Measurements from ENCODE around the gene KRT80. TPM values are rescaled to one million over a fixed set of nuclear protein-coding genes. Genes with fewer than 3 reads are reported as not detected.

Gene KRT80
- total RNA-seq, 1 experiment from 2014 or later, result 8.8 TPM

DNA sequence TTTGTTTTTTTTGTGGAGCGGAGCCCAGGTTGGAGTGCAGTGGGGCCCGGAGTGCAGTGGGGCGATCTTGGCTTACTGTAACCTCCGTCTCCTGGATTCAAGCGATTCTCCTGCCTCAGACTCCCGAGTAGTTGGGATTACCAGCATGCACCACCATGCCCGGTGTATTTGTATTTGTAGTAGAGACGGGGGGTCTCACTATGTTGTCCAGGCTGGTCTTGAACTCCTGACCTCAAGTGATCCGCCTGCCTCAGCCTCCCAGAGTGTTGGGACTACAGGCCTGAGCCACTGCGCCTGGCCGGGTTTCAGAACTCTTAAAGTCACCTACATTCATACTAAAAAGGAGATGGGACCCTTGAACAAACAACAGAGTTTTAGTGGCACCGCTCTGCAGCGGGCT lies 52.7 kb downstream of the KRT80 start:
- Histone ChIP-seq H3K27me3 (ENCODE audit: insufficient read depth, low read length) (no peaks in the 10 kb centered on the region), H3K79me2 (ENCODE audit: insufficient read depth, low read length) (no peaks in the 10 kb centered on the region), H3K4me3 (replicated peaks in 1 of 2; ENCODE audit: low read depth in 1 of 2, low read length in 2 of 2) (no peak overlapping the region), H3K36me3 (ENCODE audit: control insufficient read depth in 1 of 2, insufficient read depth in 2 of 2, low read length in 2 of 2) (no peaks in the 10 kb centered on the region), H2AFZ (ENCODE audit: low read depth, low read length, poor library complexity, severe bottlenecking) (no peak overlapping the region), H3K9me3 (ENCODE audit: control insufficient read depth in 1 of 2, insufficient read depth in 1 of 2, low read depth in 1 of 2, low read length in 2 of 2) (no peaks in the 10 kb centered on the region), H4K20me1 (ENCODE audit: insufficient read depth) (no peaks in the 10 kb centered on the region), H3K27ac (ENCODE audit: low read depth, low read length) (no peak overlapping the region), H3K4me1 (ENCODE audit: control insufficient read depth in 1 of 2, insufficient read depth in 2 of 2, low read length in 2 of 2) (peaks cover 15 to 39% of the 10 kb centered on the region in 2 experiments), H3K4me2 (ENCODE audit: low read length) (0 out of 2 replicates have a peak overlapping the region, but pooled peaks have one; percentile 18), H3K9ac (ENCODE audit: low read length) (no peak overlapping the region), H3K9me2 (ENCODE audit: insufficient read depth) (no peaks in the 10 kb centered on the region)
- POLR2A ChIA-PET, result no interaction called here
- CTCF ChIA-PET, result interaction anchor here (0.7 to 1.3 kb wide), 4 partner anchors 9 to 842 kb away, joined by 3 to 5 read pairs (median 4); no protein-coding TSS in a partner anchor
- TF ChIP-seq EZH2phosphoT487 (IDR thresholded peaks at IDR 0.05; ENCODE audit: borderline replicate concordance), result no peak
- TF ChIP-seq POLR2AphosphoS5 (IDR thresholded peaks at IDR 0.05; ENCODE audit: low read depth, low read length), result no peak
- TF ChIP-seq, protein P1, sequence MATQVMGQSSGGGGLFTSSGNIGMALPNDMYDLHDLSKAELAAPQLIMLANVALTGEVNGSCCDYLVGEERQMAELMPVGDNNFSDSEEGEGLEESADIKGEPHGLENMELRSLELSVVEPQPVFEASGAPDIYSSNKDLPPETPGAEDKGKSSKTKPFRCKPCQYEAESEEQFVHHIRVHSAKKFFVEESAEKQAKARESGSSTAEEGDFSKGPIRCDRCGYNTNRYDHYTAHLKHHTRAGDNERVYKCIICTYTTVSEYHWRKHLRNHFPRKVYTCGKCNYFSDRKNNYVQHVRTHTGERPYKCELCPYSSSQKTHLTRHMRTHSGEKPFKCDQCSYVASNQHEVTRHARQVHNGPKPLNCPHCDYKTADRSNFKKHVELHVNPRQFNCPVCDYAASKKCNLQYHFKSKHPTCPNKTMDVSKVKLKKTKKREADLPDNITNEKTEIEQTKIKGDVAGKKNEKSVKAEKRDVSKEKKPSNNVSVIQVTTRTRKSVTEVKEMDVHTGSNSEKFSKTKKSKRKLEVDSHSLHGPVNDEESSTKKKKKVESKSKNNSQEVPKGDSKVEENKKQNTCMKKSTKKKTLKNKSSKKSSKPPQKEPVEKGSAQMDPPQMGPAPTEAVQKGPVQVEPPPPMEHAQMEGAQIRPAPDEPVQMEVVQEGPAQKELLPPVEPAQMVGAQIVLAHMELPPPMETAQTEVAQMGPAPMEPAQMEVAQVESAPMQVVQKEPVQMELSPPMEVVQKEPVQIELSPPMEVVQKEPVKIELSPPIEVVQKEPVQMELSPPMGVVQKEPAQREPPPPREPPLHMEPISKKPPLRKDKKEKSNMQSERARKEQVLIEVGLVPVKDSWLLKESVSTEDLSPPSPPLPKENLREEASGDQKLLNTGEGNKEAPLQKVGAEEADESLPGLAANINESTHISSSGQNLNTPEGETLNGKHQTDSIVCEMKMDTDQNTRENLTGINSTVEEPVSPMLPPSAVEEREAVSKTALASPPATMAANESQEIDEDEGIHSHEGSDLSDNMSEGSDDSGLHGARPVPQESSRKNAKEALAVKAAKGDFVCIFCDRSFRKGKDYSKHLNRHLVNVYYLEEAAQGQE (IDR thresholded peaks at IDR 0.05; ENCODE audit: low read depth), result no peak
- TF ChIP-seq ELF1 (IDR thresholded peaks at IDR 0.05; ENCODE audit: borderline replicate concordance, low read depth), result no peak
- TF ChIP-seq JUND (IDR thresholded peaks at IDR 0.05), result no peak
- no peak for TF ChIP-seq CEBPB (IDR thresholded peaks at IDR 0.05; ENCODE audit: low read depth)
- TF ChIP-seq EZH2 (IDR thresholded peaks at IDR 0.05), result no peak
- TF ChIP-seq, protein P2, sequence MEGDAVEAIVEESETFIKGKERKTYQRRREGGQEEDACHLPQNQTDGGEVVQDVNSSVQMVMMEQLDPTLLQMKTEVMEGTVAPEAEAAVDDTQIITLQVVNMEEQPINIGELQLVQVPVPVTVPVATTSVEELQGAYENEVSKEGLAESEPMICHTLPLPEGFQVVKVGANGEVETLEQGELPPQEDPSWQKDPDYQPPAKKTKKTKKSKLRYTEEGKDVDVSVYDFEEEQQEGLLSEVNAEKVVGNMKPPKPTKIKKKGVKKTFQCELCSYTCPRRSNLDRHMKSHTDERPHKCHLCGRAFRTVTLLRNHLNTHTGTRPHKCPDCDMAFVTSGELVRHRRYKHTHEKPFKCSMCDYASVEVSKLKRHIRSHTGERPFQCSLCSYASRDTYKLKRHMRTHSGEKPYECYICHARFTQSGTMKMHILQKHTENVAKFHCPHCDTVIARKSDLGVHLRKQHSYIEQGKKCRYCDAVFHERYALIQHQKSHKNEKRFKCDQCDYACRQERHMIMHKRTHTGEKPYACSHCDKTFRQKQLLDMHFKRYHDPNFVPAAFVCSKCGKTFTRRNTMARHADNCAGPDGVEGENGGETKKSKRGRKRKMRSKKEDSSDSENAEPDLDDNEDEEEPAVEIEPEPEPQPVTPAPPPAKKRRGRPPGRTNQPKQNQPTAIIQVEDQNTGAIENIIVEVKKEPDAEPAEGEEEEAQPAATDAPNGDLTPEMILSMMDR (IDR thresholded peaks at IDR 0.05 in 2 of 3, conservative IDR thresholded peaks at IDR 0.05 in 1 of 3; ENCODE audit: borderline replicate concordance in 1 of 3, insufficient read depth in 1 of 3, low read depth in 2 of 3, low read length in 2 of 3), result no peak
- no peak for TF ChIP-seq POLR2A (IDR thresholded peaks at IDR 0.05; ENCODE audit: borderline replicate concordance, extremely low read depth, insufficient read depth, insufficient read length)
- TF ChIP-seq ZNF274 (IDR thresholded peaks at IDR 0.05; ENCODE audit: low read depth, low read length), result no peak
- TF ChIP-seq YY1 (IDR thresholded peaks at IDR 0.05; ENCODE audit: extremely low read depth, insufficient replicate concordance, low read depth, low read length), result no peak
- TF ChIP-seq, protein P3, sequence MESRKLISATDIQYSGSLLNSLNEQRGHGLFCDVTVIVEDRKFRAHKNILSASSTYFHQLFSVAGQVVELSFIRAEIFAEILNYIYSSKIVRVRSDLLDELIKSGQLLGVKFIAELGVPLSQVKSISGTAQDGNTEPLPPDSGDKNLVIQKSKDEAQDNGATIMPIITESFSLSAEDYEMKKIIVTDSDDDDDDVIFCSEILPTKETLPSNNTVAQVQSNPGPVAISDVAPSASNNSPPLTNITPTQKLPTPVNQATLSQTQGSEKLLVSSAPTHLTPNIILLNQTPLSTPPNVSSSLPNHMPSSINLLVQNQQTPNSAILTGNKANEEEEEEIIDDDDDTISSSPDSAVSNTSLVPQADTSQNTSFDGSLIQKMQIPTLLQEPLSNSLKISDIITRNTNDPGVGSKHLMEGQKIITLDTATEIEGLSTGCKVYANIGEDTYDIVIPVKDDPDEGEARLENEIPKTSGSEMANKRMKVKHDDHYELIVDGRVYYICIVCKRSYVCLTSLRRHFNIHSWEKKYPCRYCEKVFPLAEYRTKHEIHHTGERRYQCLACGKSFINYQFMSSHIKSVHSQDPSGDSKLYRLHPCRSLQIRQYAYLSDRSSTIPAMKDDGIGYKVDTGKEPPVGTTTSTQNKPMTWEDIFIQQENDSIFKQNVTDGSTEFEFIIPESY (IDR thresholded peaks at IDR 0.05; ENCODE audit: extremely low read depth, insufficient replicate concordance, low read length), result no peak
- no peak for TF ChIP-seq SRF (IDR thresholded peaks at IDR 0.05; ENCODE audit: low read depth)
- no peak for TF ChIP-seq TCF7L2 (IDR thresholded peaks at IDR 0.05; ENCODE audit: borderline replicate concordance, extremely low read depth, insufficient read depth, insufficient read length)
- TF ChIP-seq SIN3A (IDR thresholded peaks at IDR 0.05; ENCODE audit: low read depth), result no peak
- TF ChIP-seq, protein P4, sequence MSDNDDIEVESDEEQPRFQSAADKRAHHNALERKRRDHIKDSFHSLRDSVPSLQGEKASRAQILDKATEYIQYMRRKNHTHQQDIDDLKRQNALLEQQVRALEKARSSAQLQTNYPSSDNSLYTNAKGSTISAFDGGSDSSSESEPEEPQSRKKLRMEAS (IDR thresholded peaks at IDR 0.05), result no peak
- no peak for TF ChIP-seq EGR1 (IDR thresholded peaks at IDR 0.05; ENCODE audit: low read depth)
- TF ChIP-seq SP1 (IDR thresholded peaks at IDR 0.05; ENCODE audit: low read depth), result no peak
- TF ChIP-seq, protein P5, sequence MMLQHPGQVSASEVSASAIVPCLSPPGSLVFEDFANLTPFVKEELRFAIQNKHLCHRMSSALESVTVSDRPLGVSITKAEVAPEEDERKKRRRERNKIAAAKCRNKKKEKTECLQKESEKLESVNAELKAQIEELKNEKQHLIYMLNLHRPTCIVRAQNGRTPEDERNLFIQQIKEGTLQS (IDR thresholded peaks at IDR 0.05), result no peak
- RAD21 ChIA-PET (ENCODE audit: low non-redundant PET in 1 of 2, low total read pairs in 2 of 2, uncharacterized antibody in 2 of 2, unreplicated experiment in 2 of 2), result interaction anchor here in 1 of 2 experiments (1.1 kb wide), 1 partner anchor 17 kb away, joined by 3 read pairs; no protein-coding TSS in a partner anchor
- peak; percentile 1; the same call in 1 of the 2 replicates for ATAC-seq
- DNase-seq (ENCODE audit: low read depth, low spot score), result no peak
- BruUV-seq (replicated peaks), result no TSS peak
- intact Hi-C loops (cut with micrococcal nuclease), result loop anchor here (1.0 to 5.0 kb wide), 3 partner anchors 188 to 740 kb away; no protein-coding TSS in a partner anchor
